Erythroblast (primary cell): ENCODE results near the gene BMP8A.
"Not testable (repeated sequence)": the region's sequence is repeated elsewhere in the genome, so short reads cannot be mapped to it uniquely, and the experiment has no call there.

Source experiments
- GATA1 ChIP-seq: IDR thresholded peaks from 2 replicates; pipeline ENCODE4 v1.6.1; 2011; ENCODE audit warnings: low read depth, mild to moderate bottlenecking, control low read depth, low read length, moderate library complexity
- POLR2A ChIP-seq: IDR thresholded peaks from 2 replicates; pipeline ENCODE4 v1.6.1; 2011; ENCODE audit warnings: mild to moderate bottlenecking, low read length

DNA sequence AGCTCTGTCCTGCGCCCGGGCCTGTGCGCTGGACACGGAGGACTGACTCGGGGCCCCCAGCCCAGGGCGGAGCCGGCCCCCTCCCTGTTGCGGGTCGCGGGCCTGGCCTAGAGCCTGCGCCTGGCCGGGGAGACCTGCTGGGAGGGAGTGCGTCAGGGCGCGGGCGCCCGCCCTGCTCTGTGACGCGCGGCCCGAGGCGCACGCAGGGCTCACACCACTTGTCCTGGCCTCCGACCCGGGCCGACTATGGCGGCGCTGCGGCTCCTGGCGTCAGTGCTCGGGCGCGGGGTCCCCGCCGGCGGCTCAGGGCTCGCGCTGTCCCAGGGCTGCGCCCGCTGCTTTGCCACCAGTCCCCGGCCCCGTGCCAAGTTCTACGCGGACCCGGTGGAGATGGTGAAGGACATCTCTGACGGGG, 23.3 kb downstream of the BMP8A start:
- not testable (repeated sequence) for TF ChIP-seq POLR2A, GATA1
